H9 (cell line): ENCODE measurements around the gene ME3. TPM values are rescaled to one million over a fixed set of nuclear protein-coding genes. Genes with fewer than 3 reads are reported as not detected.
A peak's percentile ranks its signal among the peaks of the same experiment; 100 is the strongest.

Source experiments
- DNase-seq: peaks from one replicate; pipeline ENCODE4 v3.0.0-alpha.2; 2017
- H2AFZ ChIP-seq: one replicate; pipeline ENCODE4 v1.6.1; 2013; ENCODE audit warnings: mild to moderate bottlenecking, low read length, control low read depth, moderate library complexity
- H2AK5ac ChIP-seq: 2 replicates; pipeline ENCODE4 v1.6.1; 2013; ENCODE audit warnings: low read length, control low read depth, mixed read lengths; ENCODE audit not compliant: insufficient read length
- H2BK120ac ChIP-seq: one replicate; pipeline ENCODE4 v1.6.1; 2013; ENCODE audit warnings: low read depth, mild to moderate bottlenecking, low read length, control low read depth, inconsistent platforms; ENCODE audit not compliant: poor library complexity, severe bottlenecking
- H2BK12ac ChIP-seq: 2 replicates; pipeline ENCODE4 v1.6.1; 2013; ENCODE audit warnings: low read length, control low read depth, mixed read lengths, low read depth; ENCODE audit not compliant: insufficient read length
- H2BK15ac ChIP-seq: 2 replicates; pipeline ENCODE4 v1.6.1; 2013; ENCODE audit warnings: low read depth, low read length, control low read depth
- H2BK20ac ChIP-seq: one replicate; pipeline ENCODE4 v1.6.1; 2013; ENCODE audit warnings: low read depth, mild to moderate bottlenecking, low read length, control low read depth, inconsistent platforms; ENCODE audit not compliant: poor library complexity, severe bottlenecking
- H2BK5ac ChIP-seq: 2 replicates; pipeline ENCODE4 v1.6.1; 2013; ENCODE audit warnings: low read length, control low read depth, mixed read lengths; ENCODE audit not compliant: insufficient read length
- H3K14ac ChIP-seq: 2 replicates; pipeline ENCODE4 v1.6.1; 2013; ENCODE audit warnings: low read length, control low read depth; ENCODE audit not compliant: insufficient read depth
- H3K18ac ChIP-seq: 2 replicates; pipeline ENCODE4 v1.6.1; 2013; ENCODE audit warnings: low read depth, mild to moderate bottlenecking, mixed read lengths, low read length, control low read depth; ENCODE audit not compliant: insufficient read length
- H3K23ac ChIP-seq: 2 replicates; pipeline ENCODE4 v1.6.1; 2013; ENCODE audit warnings: low read length, control low read depth, mixed read lengths, low read depth; ENCODE audit not compliant: insufficient read length
- H3K23me2 ChIP-seq: 2 replicates; pipeline ENCODE4 v1.6.1; 2013; ENCODE audit warnings: low read depth, mild to moderate bottlenecking, mixed read lengths, low read length, control low read depth; ENCODE audit not compliant: insufficient read length, poor library complexity, severe bottlenecking
- H3K27ac ChIP-seq: 2 replicates; pipeline ENCODE4 v1.5.1; 2013; ENCODE audit warnings: low read length, control low read depth, mixed read lengths, low read depth; ENCODE audit not compliant: insufficient read length
- H3K27me3 ChIP-seq: 2 replicates; pipeline ENCODE4 v1.6.1; 2013; ENCODE audit warnings: low read length, control low read depth, inconsistent platforms; ENCODE audit not compliant: insufficient read depth
- H3K4ac ChIP-seq: 2 replicates; pipeline ENCODE4 v1.6.1; 2013; ENCODE audit warnings: low read depth, mild to moderate bottlenecking, control low read depth, inconsistent platforms, low read length, moderate library complexity
- H3K4me1 ChIP-seq: 2 replicates; pipeline ENCODE4 v1.6.1; 2013; ENCODE audit warnings: low read length, control low read depth, inconsistent platforms; ENCODE audit not compliant: insufficient read depth
- H3K4me2 ChIP-seq: 2 replicates; pipeline ENCODE4 v1.6.1; 2013; ENCODE audit warnings: low read length, control low read depth, mixed read lengths; ENCODE audit not compliant: insufficient read length, insufficient read depth
- H3K56ac ChIP-seq: 2 replicates; pipeline ENCODE4 v1.6.1; 2013; ENCODE audit warnings: low read depth, mild to moderate bottlenecking, mixed read lengths, low read length, control low read depth; ENCODE audit not compliant: insufficient read length
- H3K79me1 ChIP-seq: 2 replicates; pipeline ENCODE4 v1.6.1; 2013; ENCODE audit warnings: low read depth, mild to moderate bottlenecking, moderate library complexity, low read length, control low read depth, inconsistent platforms; ENCODE audit not compliant: insufficient read depth, poor library complexity, severe bottlenecking
- H3K79me2 ChIP-seq: 2 replicates; pipeline ENCODE4 v1.6.1; 2013; ENCODE audit warnings: low read length, control low read depth, inconsistent platforms; ENCODE audit not compliant: insufficient read depth
- H3K9ac ChIP-seq: 2 replicates; pipeline ENCODE4 v1.6.1; 2013; ENCODE audit warnings: low read length, control low read depth, mixed read lengths; ENCODE audit not compliant: insufficient read length; ENCODE audit errors: extremely low read depth
- H3K9me3 ChIP-seq: one replicate; pipeline ENCODE4 v1.6.1; 2013; ENCODE audit warnings: low read depth, low read length, inconsistent platforms; ENCODE audit not compliant: control insufficient read depth
- H3T11ph ChIP-seq: one replicate; pipeline ENCODE4 v1.6.1; 2013; ENCODE audit warnings: mild to moderate bottlenecking, low read length, control low read depth, inconsistent platforms
- H4K20me1 ChIP-seq: one replicate; pipeline ENCODE4 v1.6.1; 2013; ENCODE audit not compliant: control insufficient read depth, insufficient read length, insufficient read depth
- H4K5ac ChIP-seq: 2 replicates; pipeline ENCODE4 v1.6.1; 2013; ENCODE audit warnings: low read depth, mild to moderate bottlenecking, mixed read lengths, low read length, control low read depth; ENCODE audit not compliant: insufficient read length
- H4K8ac ChIP-seq: replicated peaks from 2 replicates; pipeline ENCODE4 v1.6.1; 2013; ENCODE audit warnings: low read length, control low read depth, mixed read lengths, low read depth; ENCODE audit not compliant: insufficient read length
- H4K91ac ChIP-seq: 2 replicates; pipeline ENCODE4 v1.6.1; 2013; ENCODE audit warnings: low read depth, mild to moderate bottlenecking, moderate library complexity, mixed read lengths, low read length, control low read depth; ENCODE audit not compliant: insufficient read length
- H3K27ac Mint-ChIP-seq, 3 experiments: 2 replicates in 2 of 3; 3 replicates in 1 of 3; pipeline ENCODE4 v1.8.0; 2020 to 2021; ENCODE audit warnings: mixed read lengths in 3 of 3, mild to moderate bottlenecking in 1 of 3, moderate library complexity in 1 of 3
- H3K27me3 Mint-ChIP-seq: 2 replicates; pipeline ENCODE4 v1.8.0; 2021; ENCODE audit warnings: low read depth, mild to moderate bottlenecking, moderate library complexity, mixed read lengths
- H3K36me3 Mint-ChIP-seq, 3 experiments: 2 replicates in 2 of 3; 3 replicates in 1 of 3; pipeline ENCODE4 v1.8.0; 2020 to 2021; ENCODE audit warnings: low read depth in 3 of 3, mixed read lengths in 3 of 3; ENCODE audit not compliant: insufficient read depth in 1 of 3
- H3K4me1 Mint-ChIP-seq, 2 experiments: 2 replicates each; pipeline ENCODE4 v1.8.0; 2020; ENCODE audit warnings: mixed read lengths in 2 of 2
- H3K4me3 Mint-ChIP-seq, 2 experiments: 2 replicates in 1 of 2; 3 replicates in 1 of 2; pipeline ENCODE4 v1.8.0; 2020 to 2021; ENCODE audit warnings: mild to moderate bottlenecking in 2 of 2, mixed read lengths in 2 of 2, moderate library complexity in 1 of 2
- H3K9me3 Mint-ChIP-seq, 2 experiments: 2 replicates in 1 of 2; 3 replicates in 1 of 2; pipeline ENCODE4 v1.8.0; 2020; ENCODE audit warnings: mild to moderate bottlenecking in 2 of 2, mixed read lengths in 2 of 2, moderate library complexity in 1 of 2
- WGBS: extraction: QIAGEN DNeasy Blood & Tissue Kit; methylation state at CpG from one replicate; pipeline ENCODE4 v1.1.7; 2013; ENCODE audit warnings: missing lambda C conversion rate, low lambda C conversion rate, mixed read lengths; ENCODE audit not compliant: insufficient read length; ENCODE audit errors: extremely low coverage; 5-methylcytosine and 5-hydroxymethylcytosine counted together
- total RNA-seq: library from RNA; stranded (reverse); gene quantifications from 2 replicates; pipeline ENCODE4 v1.2.1, GENCODE V29; 2021
- TF ChIP-seq, protein P1 (sequence below): fragments of 200-600 bp; sonication (generic); conservative IDR thresholded peaks from 3 replicates; pipeline ENCODE4 v1.8.0; 2021; ENCODE audit warnings: antibody characterized with exemption, mild to moderate bottlenecking

The ME3 gene
- total RNA-seq, 1 experiment from 2014 or later: 2.8 TPM

DNA sequence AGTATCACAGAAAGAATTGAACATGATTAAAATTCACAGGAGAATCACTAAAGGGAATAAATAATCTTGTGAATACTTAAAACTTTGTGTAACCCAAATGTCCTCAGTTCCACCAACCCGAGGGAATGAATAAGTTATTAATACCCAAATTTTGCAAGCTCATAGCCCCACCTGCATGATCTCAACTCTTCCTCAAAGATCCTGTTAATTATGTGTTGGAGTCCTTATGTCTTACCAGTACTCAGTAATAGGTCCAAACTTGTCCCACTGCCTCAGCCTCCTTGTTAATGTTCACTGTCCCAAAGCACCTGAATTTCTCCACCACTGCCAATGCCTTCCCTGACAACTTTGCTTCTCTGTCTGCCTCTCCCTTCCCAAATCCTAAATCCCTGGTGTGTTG, 46.1 kb upstream of the ME3 start:
- H4K5ac ChIP-seq: no peak overlapping the region
- H2BK5ac ChIP-seq: no peak overlapping the region
- H3K27ac Mint-ChIP-seq: peak overlapping the region in 1 of 3 experiments; percentile 17; a peak in 1 of 7 replicates
- H2BK12ac ChIP-seq: no peak overlapping the region
- H3K14ac ChIP-seq: no peak overlapping the region
- H3K4me2 ChIP-seq: no peak overlapping the region
- 0 out of 2 replicates have a peak, but pooled peaks cover 2% of the 10 kb centered on the region for H3K4me1 ChIP-seq
- H3K56ac ChIP-seq: no peak overlapping the region
- no peak overlapping the region for H2BK20ac ChIP-seq
- no peaks in the 10 kb centered on the region; the same call in 1 of the 2 replicates for H3K27me3 Mint-ChIP-seq
- H3K23ac ChIP-seq: no peak overlapping the region
- H3K79me1 ChIP-seq: no peaks in the 10 kb centered on the region
- H3K36me3 Mint-ChIP-seq: peaks cover 2 to 15% (median 8%) of the 10 kb centered on the region in 3 experiments; a peak in 3 of 7 replicates
- H3K4me1 Mint-ChIP-seq: peaks cover 3 to 5% of the 10 kb centered on the region in 2 experiments; a peak in 2 of 4 replicates
- no peak overlapping the region for H3T11ph ChIP-seq
- no peaks in the 10 kb centered on the region for H4K20me1 ChIP-seq
- H4K91ac ChIP-seq: no peak overlapping the region
- H3K27ac ChIP-seq: no peak overlapping the region
- no peaks in the 10 kb centered on the region for H3K9me3 ChIP-seq
- no peak overlapping the region for H2AK5ac ChIP-seq
- no peak overlapping the region for H3K4me3 Mint-ChIP-seq
- H2BK15ac ChIP-seq: no peak overlapping the region
- no peak overlapping the region for H3K18ac ChIP-seq
- H2AFZ ChIP-seq: no peak overlapping the region
- no peak overlapping the region for H3K9ac ChIP-seq
- WGBS: no CpG with 5 or more reads among the region's 1 CpG
- H3K23me2 ChIP-seq: no peaks in the 10 kb centered on the region
- no peak overlapping the region for H3K4ac ChIP-seq
- DNase-seq: no peak
- TF ChIP-seq, protein P1, sequence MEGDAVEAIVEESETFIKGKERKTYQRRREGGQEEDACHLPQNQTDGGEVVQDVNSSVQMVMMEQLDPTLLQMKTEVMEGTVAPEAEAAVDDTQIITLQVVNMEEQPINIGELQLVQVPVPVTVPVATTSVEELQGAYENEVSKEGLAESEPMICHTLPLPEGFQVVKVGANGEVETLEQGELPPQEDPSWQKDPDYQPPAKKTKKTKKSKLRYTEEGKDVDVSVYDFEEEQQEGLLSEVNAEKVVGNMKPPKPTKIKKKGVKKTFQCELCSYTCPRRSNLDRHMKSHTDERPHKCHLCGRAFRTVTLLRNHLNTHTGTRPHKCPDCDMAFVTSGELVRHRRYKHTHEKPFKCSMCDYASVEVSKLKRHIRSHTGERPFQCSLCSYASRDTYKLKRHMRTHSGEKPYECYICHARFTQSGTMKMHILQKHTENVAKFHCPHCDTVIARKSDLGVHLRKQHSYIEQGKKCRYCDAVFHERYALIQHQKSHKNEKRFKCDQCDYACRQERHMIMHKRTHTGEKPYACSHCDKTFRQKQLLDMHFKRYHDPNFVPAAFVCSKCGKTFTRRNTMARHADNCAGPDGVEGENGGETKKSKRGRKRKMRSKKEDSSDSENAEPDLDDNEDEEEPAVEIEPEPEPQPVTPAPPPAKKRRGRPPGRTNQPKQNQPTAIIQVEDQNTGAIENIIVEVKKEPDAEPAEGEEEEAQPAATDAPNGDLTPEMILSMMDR: no peak
- no peaks in the 10 kb centered on the region for H3K27me3 ChIP-seq
- H3K79me2 ChIP-seq: no peaks in the 10 kb centered on the region
- H2BK120ac ChIP-seq: no peak overlapping the region
- H3K9me3 Mint-ChIP-seq: peaks cover 18 to 22% of the 10 kb centered on the region in 2 experiments
- no peak overlapping the region for H4K8ac ChIP-seq
